Activated CD4-positive, alpha-beta memory T cell treated with anti-CD3 and anti-CD28 coated beads for 36 hours (primary cell): ENCODE data around the gene TTC28. TPM values are rescaled to one million over a fixed set of nuclear protein-coding genes. Genes with fewer than 3 reads are reported as not detected.

ENCODE experiments used
- CTCF ChIA-PET: fragments of 350-600 bp; sonication (Branson Sonifier 250); formaldehyde crosslinking; loops from one replicate; lab custom pipeline; 2021; ENCODE audit warnings: antibody characterized with exemption, inconsistent platforms; lab: Charles Lee
- POLR2A ChIA-PET: fragments of 350-600 bp; sonication (Branson Sonifier 250); formaldehyde crosslinking; loops from one replicate; lab custom pipeline; 2021; ENCODE audit warnings: antibody characterized with exemption; lab: Charles Lee
- DNase-seq: peaks from one replicate; pipeline ENCODE4 v3.0.0-alpha.2; 2020
- H3K27ac Mint-ChIP-seq: one replicate; pipeline ENCODE4 v1.8.0; 2021; ENCODE audit warnings: mixed read lengths
- H3K27me3 Mint-ChIP-seq: one replicate; pipeline ENCODE4 v1.8.0; 2021; ENCODE audit warnings: mixed read lengths
- H3K36me3 Mint-ChIP-seq: one replicate; pipeline ENCODE4 v1.8.0; 2021; ENCODE audit warnings: mixed read lengths
- H3K4me1 Mint-ChIP-seq: one replicate; pipeline ENCODE4 v1.8.0; 2021; ENCODE audit warnings: low read depth, mixed read lengths
- H3K4me3 Mint-ChIP-seq: one replicate; pipeline ENCODE4 v1.8.0; 2021; ENCODE audit warnings: mild to moderate bottlenecking, mixed read lengths
- H3K9me3 Mint-ChIP-seq: one replicate; pipeline ENCODE4 v1.8.0; 2021; ENCODE audit warnings: mixed read lengths
- intact Hi-C: fragments of 100-400 bp; cut with micrococcal nuclease; formaldehyde crosslinking; loops from one replicate; pipeline ENCODE4 v1.15.1; 2023
- microRNA-seq: library from miRNA; unstranded; fragments of <30 nt; microRNA quantifications from one replicate; pipeline ENCODE4 v1.2.0, GENCODE V29; 2022; ENCODE audit warnings: borderline number of aligned reads, borderline microRNAs expressed, borderline replicate concordance
- total RNA-seq, 2 experiments: library from RNA; stranded (reverse); gene quantifications; one replicate each; pipeline ENCODE4 v1.2.3, GENCODE V29; 2021

Gene TTC28
- total RNA-seq, 2 experiments from 2014 or later: 0.59 to 0.80 TPM

DNA sequence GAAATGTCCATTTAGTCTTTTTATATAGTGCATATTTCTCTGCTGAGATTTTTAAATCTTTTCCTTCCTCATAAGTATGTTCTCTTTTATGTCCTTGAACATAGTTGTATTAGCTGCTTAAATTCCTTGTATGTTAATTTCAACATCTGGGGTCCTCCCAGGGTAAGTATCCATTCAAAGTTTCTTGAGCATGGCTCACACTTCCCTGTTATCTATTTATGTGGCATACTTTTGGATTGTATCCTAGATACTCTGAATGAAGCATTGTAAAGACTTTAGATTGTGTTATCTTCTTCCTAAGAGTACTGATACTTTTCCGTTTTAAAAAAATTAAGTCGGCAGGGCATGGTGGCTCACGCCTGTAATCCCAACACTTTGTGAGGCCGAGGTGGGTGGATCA is 732.2 kb downstream of the TTC28 start:
- no peaks in the 10 kb centered on the region for H3K4me1 Mint-ChIP-seq
- intact Hi-C loops: no loop called here
- H3K9me3 Mint-ChIP-seq: no peaks in the 10 kb centered on the region
- CTCF ChIA-PET: no interaction called here
- DNase-seq: no peak
- POLR2A ChIA-PET: no interaction called here
- no peak overlapping the region for H3K27ac Mint-ChIP-seq
- no peaks in the 10 kb centered on the region for H3K27me3 Mint-ChIP-seq
- peaks cover 1% of the 10 kb centered on the region for H3K36me3 Mint-ChIP-seq
- H3K4me3 Mint-ChIP-seq: no peak overlapping the region

DNA sequence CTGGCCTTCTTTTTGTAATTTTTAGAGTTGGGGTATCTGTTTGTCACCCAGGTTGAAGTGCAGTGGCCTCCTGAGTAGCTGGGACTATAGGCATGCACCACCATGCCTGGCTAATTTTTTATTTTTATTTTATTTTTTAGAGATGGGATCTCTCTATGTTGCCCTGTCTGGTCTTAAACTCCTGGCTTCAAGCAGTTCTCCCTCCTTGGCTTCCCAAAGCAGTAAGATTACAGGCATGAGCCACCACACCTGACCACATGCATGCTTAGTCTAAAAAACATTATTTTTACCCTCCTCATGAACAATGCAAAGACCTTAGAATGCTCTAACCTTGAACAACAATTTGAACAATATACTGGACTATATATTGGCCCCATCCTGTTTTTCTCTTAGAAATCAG is 738.5 kb downstream of the TTC28 start:
- Mint-ChIP-seq H3K4me1 (no peaks in the 10 kb centered on the region), H3K36me3 (peaks cover 6% of the 10 kb centered on the region), H3K4me3 (no peak overlapping the region), H3K27ac (no peak overlapping the region), H3K9me3 (no peaks in the 10 kb centered on the region), H3K27me3 (no peaks in the 10 kb centered on the region)
- ChIA-PET CTCF (no interaction called here), POLR2A (no interaction called here)
- intact Hi-C loops: no loop called here
- no peak for DNase-seq

DNA sequence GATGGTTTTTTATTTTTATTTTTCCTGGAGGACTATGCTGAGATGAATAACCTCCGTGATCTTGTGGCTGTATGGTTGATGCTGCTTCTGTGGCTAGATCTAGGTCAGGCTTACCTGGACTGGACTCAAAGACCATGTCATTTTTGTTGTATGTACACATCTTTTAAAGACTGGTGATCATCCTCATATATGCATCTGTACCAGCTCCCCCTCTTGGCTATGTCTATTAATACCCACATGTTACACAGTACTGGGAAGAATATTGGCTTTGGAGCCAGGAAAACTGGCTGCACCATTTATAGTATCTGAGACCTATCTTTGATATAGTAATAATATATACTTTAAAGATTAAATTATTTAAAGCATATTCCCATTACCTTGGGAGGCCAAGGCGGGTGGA is 742.2 kb downstream of the TTC28 start:
- Mint-ChIP-seq H3K9me3 (no peaks in the 10 kb centered on the region), H3K27ac (no peak overlapping the region), H3K36me3 (peaks cover 6% of the 10 kb centered on the region), H3K27me3 (no peaks in the 10 kb centered on the region), H3K4me3 (no peak overlapping the region), H3K4me1 (no peaks in the 10 kb centered on the region)
- ChIA-PET CTCF (interaction anchor here (0.6 to 1.0 kb wide), 3 partner anchors 14 to 51 kb away, joined by 3 to 4 read pairs (median 3); no protein-coding TSS in a partner anchor), POLR2A (no interaction called here)
- DNase-seq: no peak
- intact Hi-C loops: no loop called here

DNA sequence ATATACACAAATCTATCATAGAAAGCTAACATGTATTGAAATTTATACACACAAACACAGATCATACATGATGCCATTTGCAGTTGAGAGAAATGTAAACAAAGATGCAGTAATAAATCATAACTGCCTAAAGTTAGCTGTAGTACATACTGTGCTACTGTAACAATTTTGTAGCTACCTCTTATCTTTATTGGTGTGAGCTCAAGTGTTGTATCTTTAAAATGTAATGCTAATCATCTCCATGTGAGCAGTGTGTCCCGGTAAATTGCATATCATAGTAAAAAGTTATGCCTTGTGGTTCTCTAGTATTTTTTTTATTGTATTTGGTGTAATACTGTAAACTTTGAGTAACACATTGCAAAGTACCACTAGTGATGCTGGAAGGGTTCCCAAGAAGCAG is 743.7 kb downstream of the TTC28 start:
- Mint-ChIP-seq H3K9me3 (no peaks in the 10 kb centered on the region), H3K4me1 (no peaks in the 10 kb centered on the region), H3K27me3 (no peaks in the 10 kb centered on the region), H3K4me3 (no peak overlapping the region), H3K27ac (no peak overlapping the region), H3K36me3 (no peaks in the 10 kb centered on the region)
- DNase-seq: no peak
- CTCF ChIA-PET: no interaction called here
- POLR2A ChIA-PET: no interaction called here
- intact Hi-C loops: no loop called here

DNA sequence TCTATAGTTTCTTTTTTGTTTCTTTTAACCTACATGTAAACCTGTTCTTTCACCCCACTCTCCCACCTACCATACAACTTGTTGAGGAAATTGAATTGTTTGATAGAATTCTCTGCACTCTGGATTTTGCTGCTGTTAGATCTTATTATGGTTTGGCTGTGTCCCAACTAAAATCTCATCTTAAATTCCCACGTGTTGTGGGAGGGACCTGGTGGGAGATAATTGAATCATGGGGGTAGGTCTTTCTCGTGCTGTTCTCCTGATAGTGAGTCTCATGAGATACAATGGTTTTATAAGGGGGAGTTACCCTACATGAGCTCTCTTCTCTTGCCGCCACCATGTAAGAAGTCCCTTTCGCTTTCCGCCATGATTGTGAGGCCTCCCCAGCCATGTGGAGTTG is 745.6 kb downstream of the TTC28 start:
- ChIA-PET CTCF (no interaction called here), POLR2A (no interaction called here)
- no peaks in the 10 kb centered on the region for H3K36me3 Mint-ChIP-seq
- H3K4me1 Mint-ChIP-seq: no peaks in the 10 kb centered on the region
- H3K9me3 Mint-ChIP-seq: no peaks in the 10 kb centered on the region
- intact Hi-C loops: no loop called here
- H3K4me3 Mint-ChIP-seq: no peak overlapping the region
- H3K27ac Mint-ChIP-seq: no peak overlapping the region
- DNase-seq: no peak
- no peaks in the 10 kb centered on the region for H3K27me3 Mint-ChIP-seq

DNA sequence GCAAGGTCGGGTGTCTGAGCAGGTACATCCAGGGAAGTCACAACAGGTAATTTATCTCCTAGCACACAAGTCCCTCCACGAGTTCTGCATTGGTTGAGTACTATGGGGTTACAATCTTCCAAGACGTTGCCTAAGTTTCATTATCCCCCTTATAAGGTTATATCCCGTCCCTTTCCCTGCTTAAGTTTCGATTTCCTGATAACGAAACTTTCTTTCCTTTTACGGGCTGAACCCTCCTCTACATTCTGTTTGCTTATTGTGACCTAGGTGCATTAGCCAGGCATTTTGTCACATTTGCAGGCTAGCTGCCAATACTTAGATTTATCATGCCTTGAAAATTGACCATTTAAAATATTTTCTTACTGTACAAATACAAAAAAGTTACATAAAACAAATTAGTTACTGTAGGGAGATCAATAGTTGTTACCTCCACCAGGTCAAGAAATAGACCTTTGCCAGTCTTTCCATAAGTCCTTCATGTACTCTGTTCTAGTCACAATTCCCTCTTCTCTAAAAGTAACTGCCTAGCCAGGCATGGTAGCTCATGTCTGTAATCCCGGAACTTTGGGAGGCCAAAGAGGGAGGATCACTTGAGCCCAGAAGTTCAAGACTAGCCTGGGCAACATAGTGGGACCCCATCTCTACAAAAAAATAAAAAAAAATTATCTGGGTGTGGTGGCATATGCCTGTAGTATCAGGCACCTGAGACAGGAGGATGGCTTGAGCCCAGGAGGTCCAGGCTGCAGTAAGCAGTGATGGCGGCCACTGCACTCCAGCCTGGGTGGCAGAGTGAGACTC is 746.3 kb downstream of the TTC28 start:
- H3K4me3 Mint-ChIP-seq: no peak overlapping the region
- intact Hi-C loops: no loop called here
- H3K36me3 Mint-ChIP-seq: no peaks in the 10 kb centered on the region
- H3K9me3 Mint-ChIP-seq: no peaks in the 10 kb centered on the region
- POLR2A ChIA-PET: no interaction called here
- H3K4me1 Mint-ChIP-seq: no peaks in the 10 kb centered on the region
- H3K27ac Mint-ChIP-seq: no peak overlapping the region
- CTCF ChIA-PET: no interaction called here
- H3K27me3 Mint-ChIP-seq: no peaks in the 10 kb centered on the region
- no peak for DNase-seq

DNA sequence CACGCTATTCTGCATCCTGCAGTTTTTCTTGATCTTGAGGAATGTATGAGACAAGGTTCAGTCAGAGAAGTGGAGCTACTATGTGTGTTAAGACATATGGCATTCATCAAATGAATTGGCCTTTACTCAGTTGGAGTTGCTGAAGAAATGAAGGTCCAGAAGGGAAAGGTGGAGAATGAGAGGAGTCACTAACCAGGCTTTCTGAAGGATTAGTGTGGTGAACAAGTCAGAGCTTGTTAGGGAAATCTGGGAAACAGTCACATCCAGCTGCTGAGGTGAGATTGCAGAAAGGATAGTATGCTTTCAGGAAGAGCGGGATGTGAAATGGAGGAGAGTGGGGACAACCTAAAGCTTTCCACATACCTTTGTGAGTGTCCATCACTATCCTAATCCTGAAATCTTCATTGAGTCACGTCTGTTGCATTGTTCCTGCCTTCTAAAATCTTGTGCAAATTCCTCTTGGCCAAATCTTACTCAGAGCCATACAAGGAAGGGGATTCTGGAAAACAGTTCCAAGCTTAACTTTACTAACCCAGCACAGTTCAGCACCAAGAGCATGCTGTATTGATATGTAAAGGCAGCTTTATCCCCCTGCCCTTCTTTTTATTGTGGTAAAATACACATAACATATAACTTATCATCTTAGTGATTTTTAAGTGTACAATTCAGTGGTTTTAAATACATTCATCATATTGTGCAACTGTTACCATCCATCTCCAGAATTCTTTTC is 749.1 kb downstream of the TTC28 start:
- ChIA-PET POLR2A (interaction anchor here (0.7 kb wide), 1 partner anchor 60 kb away, joined by 3 read pairs; no protein-coding TSS in a partner anchor), CTCF (no interaction called here)
- no peak overlapping the region for H3K4me3 Mint-ChIP-seq
- H3K27me3 Mint-ChIP-seq: no peaks in the 10 kb centered on the region
- intact Hi-C loops: no loop called here
- no peaks in the 10 kb centered on the region for H3K9me3 Mint-ChIP-seq
- no peak overlapping the region for H3K27ac Mint-ChIP-seq
- H3K36me3 Mint-ChIP-seq: no peaks in the 10 kb centered on the region
- peaks cover 8% of the 10 kb centered on the region for H3K4me1 Mint-ChIP-seq
- no peak for DNase-seq

Small RNA genes lying within 50 kb of the gene (microRNA-seq; reads per million reads assigned to microRNA genes)
- gene MIR5739: not detected

Other genes with a start within 250 kb of the TTC28 start
- 10 to 100 TPM; 30.0 to 36.0 TPM for gene CHEK2, start 62.0 kb upstream of the TTC28 start, total RNA-seq
- gene HSCB, start 62.2 kb upstream of the TTC28 start, total RNA-seq: 10 to 100 TPM; 16.5 to 18.1 TPM
- gene CCDC117, start 92.9 kb upstream of the TTC28 start, total RNA-seq: 10 to 100 TPM; 27.7 to 31.6 TPM
- 100 to 1,000 TPM; 128 to 132 TPM for gene XBP1, start 120.7 kb upstream of the TTC28 start, total RNA-seq
- 1 to 10 TPM; 1.3 to 1.5 TPM for gene ZNRF3, start 203.7 kb upstream of the TTC28 start, total RNA-seq